Measurements from ENCODE around the gene MT1F.
A peak's percentile ranks its signal among the peaks of the same experiment; 100 is the strongest.

Gene MT1F

DNA sequence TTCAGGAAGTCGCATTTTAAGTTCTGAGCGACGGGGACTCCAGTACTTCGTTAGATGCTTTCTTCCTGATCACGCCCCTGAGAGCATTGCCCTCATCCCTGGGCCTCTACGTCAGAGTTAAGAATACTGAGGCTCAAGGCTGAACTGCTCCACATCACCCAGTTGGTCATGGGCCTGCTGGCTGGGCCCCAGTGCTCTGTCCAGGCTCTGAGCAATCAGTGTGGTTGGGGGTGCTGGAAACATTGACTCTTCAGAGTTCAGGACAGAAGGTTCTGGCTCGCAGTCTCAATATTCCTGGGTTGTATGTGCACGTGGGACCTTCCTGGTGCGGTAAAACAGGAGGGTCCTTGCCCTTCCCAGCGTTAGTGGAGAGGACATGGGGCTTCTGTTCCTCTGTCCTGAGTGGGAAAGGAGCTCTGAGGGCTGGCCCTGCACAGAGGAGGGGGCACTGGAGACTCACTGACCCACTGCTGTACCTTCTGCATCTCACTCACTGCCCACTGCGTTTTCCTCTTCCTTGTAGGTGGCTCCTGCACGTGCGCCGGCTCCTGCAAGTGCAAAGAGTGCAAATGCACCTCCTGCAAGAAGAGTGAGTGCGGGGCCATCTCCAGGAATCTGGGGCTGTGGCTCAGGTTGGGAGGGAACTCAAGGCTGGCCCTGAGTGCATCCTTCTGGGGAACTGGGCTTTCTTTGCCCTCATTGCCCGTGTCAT, 31.7 kb upstream of the MT1F start:
- no peak for DNase-seq (ENCODE audit: low read depth)

DNA sequence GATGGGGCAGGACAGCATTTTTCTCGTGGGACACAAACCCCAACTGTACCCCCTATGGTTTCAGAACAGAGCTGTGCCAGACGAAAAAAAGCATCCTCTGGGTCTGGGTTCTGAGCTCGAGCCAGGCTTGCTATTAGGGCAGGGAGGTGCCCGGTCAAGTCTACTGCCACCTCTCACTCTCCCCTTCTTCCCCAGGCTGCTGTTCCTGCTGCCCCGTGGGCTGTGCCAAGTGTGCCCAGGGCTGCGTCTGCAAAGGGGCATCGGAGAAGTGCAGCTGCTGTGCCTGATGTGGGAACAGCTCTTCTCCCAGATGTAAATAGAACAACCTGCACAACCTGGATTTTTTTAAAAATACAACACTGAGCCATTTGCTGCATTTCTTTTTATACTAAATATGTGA, 31.1 kb upstream of the MT1F start:
- no peak for DNase-seq (ENCODE audit: low read depth)

DNA sequence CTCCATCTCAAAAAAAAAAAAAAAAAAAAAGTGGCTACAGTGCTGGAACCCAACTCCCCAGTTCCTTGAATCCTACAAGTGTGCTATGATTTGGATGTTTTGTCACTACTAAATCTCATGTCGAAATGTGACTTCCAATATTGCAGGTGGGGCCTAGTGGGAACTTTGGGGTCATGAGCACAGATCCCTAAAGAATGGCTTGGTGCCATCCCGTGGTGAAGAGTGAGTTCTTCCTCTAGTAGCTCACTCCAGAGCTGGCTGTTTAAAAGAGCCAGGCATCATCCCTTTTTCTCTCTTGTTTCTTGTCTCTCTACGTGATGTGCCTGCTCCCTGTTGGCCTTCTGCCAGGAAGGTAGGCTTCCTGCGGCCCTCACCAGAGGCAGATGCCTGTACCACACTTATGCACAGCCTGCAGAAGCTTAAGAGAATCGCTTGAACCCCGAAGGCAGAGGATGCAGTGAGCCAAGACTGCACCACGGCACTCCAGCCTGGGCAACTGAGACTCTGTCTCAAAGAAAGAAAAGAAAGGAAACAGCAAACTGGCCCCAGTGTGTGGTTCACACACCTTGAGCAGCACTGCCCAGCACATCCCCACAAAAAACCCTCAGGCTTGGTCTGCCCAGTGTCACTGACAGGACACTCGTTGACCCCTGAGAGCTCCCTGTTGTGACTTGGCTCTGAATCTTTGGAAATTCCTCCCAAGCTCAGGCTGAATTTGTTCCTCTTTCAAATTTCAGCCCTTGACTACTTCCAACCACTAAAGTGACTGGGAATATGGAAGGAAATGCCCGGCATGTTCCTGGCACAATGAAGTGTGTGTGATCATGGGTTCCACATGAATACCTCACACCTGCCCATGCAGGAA, 29.0 kb upstream of the MT1F start:
- DNase-seq (ENCODE audit: low read depth), result no peak

DNA sequence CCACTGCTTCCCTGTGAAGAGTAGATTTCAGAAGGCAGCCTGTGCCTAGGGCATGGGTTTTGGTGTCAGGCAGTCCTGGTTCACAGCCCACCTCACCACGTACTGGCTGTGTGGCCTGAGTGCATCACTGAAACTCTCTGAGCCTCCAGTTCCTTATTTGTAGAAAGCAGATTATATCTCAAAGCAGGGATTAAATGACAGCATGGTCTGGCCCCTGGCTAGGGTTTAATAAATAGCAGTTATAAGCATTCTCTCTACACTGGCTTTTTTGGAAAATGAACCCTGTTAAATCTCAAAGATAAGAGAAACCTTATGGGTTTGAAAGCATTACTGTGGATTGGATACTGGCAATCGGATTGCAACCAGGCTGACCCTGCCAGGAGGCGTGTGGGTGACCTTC, 28.2 kb upstream of the MT1F start:
- no peak for DNase-seq (ENCODE audit: low read depth)

DNA sequence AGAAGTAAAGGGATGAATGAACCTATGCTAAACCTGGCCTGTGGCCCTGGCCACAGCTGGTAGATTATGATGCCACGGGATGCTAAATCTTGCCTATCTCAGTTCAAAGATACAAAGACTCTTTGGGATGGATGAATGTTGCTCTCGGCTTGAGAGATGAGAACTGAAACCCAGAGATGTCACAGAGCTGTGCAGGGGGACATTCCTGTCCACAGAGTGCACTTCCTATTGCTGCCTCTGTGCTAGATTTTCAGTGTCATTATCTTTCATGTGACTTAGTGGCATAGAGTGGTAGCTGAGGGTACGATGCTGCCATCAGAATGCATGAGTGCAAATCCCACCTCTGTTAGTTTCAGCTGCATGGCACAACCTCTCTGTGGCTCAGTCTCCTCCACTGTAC, 27.6 kb upstream of the MT1F start:
- DNase-seq (ENCODE audit: low read depth), result no peak

DNA sequence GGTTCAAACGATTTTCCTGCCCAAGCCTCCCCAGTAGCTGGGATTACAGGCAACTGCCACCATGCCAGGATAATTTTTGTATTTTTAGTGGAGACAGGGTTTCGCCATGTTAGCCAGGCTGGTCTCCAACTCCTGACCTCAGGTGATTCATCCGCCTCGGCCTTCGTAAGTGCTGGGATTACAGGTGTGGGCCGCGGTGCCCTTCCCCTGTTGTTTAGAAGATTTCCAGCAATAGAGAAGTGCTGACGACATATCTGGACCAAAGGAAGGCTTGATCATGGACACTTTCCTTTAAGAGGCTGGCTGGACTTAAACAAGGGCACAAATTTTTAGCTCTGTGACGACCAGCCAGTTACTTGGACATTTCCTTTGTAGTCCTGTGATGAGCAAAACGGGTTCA, 26.6 kb upstream of the MT1F start:
- no peak for DNase-seq (ENCODE audit: low read depth)

DNA sequence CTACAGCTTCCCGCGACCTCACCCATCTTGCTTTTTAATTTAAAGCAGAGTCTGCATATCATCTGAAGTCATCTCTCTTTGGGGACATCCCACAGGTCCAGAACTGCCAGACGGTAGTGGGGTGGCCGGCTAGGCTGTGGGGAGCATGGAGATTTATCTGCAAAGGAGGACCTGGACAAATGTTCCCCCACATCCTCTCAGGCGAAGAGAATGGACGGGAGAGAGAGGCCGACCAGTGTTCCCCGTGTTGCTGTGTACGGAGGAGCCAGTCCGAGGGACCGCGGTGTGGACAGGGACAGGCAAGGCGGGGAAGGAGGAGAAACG, 26.0 kb upstream of the MT1F start:
- no peak for DNase-seq (ENCODE audit: low read depth)

DNA sequence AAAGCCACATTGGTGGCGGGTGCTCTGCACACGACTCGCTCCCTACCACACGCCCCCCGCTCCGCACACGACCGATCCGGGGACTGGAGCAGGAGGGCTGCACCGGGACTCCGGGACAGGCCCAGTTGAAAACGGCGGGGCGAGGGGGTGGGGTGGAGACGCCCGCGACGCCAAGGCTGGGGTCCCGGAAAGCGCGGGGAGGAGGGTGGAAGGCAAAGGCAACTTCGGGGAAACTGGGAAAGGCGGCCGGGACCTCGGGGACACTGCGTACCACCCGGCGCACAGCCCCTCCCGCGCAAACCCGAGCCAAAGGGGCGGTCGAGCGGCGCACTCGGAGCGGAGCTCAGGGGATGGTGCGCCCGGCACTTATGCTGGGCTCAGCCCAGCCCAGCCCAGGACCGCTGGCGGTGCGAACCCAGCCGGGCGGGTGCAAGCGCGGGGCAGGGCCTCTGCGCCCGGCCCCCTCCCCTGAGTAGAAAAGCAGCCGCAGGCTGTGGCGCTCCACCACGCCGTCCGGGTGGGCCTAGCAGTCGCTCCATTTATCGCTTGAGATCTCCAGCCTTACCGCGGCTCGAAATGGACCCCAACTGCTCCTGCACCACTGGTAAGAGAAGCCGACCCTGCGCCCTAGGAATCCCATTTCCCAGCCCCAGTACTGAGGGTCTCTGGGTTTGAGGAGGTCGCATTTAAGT, 25.5 kb upstream of the MT1F start, which contains the start of gene MT1M:
MT1M (plus strand) TSS at position 504 of the 692 bp plus-strand sequence; CDS start at position 577, 73 bp downstream.
- DNase-seq (ENCODE audit: low read depth), result no peak

DNA sequence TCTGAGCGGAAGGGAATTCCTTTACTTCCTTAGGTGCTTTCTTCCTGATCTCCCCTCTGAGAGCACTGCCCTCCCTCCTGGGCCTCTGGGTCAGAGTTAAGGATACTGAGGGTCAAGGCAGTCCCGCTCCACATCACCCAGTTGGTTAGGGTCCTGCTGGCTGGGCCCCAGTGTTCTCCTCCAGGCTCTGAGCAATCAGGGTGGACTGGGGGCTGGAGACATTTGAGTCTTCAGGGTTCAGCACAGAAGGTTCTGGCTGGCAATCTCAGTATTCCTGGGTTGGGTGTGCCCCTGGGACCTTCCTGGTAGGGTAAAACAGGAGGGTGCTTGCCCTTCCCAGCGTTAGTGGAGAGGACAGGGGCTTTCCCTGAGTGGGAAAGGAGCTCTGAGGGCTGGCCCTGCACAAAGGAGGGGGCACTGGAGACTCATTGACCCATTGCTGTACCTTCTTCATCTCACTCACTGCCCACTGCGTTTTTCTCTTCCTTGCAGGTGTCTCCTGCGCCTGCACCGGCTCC, 24.9 kb upstream of the MT1F start:
- no peak for DNase-seq (ENCODE audit: low read depth)

DNA sequence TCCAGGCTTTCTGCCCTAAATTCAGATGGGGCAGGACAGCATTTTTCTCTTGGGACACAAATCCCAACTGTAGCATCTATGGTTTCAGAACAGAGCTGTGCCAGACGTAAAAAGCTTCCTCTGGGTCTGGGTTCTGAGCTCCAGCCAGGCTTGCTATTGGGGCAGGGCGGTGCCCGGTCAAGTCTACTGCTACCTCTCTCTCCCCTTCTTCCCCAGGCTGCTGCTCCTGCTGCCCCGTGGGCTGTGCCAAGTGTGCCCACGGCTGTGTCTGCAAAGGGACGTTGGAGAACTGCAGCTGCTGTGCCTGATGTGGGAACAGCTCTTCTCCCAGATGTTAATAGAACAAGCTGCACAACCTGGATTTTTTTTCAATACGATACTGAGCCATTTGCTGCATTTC, 24.2 kb upstream of the MT1F start:
- no peak for DNase-seq (ENCODE audit: low read depth)

DNA sequence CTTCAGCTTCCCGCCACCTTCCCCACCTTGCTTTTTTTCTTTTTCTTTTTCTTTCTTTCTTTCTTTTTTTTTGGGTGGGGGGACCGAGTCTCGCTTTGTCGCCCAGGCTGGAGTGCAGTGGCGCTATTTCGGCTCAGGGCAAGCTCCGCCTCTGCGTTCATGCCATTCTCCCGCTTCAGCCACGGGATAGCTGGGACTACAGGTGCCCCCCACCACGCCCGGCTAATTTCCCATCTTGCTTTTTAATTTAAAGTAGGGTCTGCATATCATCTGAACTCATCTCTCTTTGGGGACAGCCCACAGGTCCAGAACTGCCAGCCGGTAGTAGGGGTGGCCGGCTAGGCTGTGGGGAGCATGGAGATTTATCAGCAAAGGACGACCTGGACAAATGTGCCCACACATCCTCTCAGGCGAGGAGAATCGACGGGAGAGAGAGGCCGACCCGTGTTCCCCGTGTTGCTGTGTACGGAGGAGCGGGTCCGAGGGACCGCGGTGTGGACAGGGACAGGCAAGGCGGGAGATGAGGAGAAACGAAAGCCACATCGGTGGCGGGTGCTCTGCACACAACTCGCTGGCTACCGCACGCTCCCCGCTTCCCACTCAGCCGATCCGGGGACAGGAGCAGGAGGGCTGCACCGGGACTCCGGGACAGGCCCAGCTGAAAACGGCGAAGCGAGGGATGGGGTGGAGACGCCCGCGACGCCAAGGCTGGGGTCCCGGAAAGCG, 22.9 kb upstream of the MT1F start:
- DNase-seq (ENCODE audit: low read depth), result no peak

DNA sequence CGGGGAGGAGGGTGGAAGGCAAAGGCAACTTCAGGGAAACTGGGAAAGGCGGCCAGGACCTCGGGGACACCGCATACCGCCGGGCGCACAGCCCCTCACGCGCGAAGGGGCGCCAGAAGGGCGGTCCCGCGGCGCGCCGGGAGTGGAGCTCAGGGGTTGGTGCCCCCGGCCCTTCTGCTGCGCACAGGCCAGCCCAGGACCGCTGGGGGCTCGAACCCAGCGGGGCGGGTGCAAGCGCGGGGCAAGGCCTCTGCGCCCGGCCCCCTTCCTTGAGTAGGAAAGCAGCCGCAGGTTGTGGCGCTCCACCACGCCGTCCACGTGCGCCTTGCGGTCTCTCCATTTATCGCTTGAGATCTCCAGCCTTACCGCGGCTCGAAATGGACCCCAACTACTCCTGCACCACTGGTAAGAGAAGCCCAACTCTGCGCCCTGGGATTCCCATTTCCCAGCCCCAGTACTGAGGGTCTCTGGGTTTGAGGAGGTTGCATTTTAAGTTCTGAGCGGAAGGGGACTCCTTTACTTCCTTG, 22.3 kb upstream of the MT1F start:
- DNase-seq (ENCODE audit: low read depth), result no peak

DNA sequence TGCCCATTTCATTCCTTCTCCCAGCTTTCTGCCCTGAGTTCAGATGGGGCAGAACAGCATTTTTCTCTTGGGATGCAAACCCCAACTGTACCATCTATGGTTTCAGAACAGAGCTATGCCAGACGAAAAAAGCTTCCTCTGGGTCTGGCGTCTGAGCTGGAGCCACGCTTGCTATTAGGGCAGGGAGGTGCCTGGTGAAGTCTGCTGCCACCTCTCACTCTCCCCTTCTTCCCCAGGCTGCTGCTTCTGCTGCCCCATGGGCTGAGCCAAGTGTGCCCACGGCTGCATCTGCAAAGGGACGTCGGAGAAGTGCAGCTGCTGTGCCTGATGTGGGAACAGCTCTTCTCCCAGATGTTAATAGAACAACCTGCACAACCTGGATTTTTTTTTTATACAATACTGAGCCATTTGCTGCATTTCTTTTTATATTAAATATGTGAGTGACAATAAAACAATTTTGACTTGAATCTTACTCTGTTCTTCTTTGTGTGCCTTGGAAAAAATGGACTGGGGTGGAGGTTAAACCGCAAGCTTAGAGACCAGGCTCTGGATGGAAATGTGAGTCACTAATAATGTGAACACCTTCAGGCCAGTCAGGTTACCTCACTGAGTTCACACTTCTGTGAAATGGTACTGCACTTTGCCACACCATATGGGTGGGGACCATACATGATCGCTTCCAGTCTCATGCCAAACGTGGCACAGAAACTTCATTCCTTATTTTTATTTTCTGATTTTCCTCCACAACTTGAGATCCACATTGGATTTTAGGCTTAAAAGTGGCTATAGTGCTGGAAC, 20.9 kb upstream of the MT1F start:
- DNase-seq (ENCODE audit: low read depth), result no peak

DNA sequence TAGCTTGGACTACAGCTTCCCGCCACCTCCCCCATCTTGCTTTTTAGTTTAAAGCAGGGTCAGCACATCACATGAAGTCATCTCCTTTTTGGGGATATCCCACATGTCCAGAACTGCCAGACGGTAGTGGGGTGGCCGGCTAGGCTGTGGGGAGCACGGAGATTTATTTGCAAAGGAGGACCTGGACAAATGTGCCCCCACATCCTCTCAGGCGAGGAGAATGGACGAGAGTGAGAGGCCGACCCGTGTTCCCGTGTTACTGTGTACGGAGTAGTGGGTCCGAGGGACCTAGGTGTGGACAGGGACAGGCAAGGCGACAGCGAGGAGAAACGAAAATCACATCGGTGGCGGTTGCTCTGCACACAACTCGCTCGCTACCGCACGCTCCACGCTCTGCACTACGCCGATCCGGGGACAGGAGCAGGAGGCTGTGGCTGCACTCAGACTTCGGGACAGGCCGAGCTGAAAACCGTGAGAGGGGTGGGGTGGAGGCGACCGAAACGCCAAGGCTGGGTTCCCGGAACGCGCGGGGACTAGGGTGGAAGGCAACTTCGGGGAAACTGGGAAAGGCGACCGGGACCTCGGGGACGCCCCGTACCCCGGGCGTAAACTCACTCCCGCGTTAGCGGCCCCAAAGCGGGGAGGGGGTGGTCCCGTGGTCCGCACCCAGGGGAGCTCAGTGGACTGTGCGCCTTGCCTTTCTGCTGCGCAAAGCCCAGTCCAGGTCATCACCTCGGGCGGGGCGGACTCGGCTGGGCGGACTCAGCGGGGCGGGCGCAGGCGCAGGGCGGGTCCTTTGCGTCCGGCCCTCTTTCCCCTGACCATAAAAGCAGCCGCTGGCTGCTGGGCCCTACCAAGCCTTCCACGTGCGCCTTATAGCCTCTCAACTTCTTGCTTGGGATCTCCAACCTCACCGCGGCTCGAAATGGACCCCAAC, 19.7 kb upstream of the MT1F start, which contains the start of gene MT1A:
MT1A (plus strand) TSS at position 853 of the 937 bp plus-strand sequence; CDS start at position 926, 73 bp downstream.
- no peak for DNase-seq (ENCODE audit: low read depth)

DNA sequence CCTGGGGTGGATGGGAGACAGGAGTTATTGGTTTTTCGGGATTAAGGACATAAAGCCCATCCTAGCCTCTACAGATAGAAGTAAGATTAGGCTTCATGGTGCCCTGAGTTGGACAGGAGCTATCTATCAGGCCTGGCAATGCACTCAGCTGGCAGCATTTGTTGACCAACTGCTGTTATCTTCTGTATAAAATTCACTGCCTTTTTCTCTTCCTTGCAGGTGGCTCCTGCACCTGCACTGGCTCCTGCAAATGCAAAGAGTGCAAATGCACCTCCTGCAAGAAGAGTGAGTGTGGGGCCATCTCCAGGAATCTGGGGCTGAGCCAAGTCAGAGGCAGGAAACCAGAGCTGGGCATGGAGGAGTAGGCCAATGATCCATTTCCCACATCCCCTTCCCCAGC, 18.7 kb upstream of the MT1F start:
- DNase-seq (ENCODE audit: low read depth), result no peak

DNA sequence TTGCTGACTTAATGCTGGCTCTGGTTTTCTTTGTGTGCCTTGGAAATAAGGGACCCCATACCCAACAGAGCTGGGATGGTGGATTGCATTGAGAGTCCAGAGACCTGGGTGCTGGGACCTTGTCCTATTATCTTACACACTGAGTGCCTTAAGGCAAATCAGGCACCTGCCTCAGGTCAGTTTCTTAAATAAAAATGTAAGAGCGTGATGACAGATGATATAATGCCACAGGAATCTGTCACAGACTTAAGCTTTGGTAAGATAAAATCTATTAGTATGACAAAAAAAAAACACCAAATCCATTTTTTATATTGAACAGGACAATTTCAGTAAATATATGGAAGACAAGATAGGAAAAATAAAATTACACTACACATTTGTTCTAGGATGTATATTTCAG, 17.7 kb upstream of the MT1F start:
- DNase-seq (ENCODE audit: low read depth), result no peak

DNA sequence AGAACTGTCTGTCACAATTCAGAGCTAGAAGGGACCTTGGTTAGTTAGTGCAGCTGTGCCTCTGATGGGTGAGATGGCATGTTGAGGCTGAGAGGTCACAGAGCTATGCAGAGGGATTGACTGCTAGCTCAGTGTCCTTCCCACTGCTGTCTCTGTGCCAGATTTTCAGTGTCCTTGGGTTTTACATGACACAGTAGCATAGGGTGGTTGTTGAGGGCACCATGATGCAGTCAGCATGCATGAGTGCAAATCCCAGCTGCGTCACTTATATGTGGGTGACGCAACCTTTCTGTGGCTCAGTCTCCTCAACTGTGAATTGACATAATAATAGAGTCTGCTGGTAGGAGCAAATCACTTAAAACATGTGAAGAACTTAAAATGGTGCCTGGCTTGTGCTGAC, 16.6 kb upstream of the MT1F start:
- DNase-seq (ENCODE audit: low read depth), result no peak

DNA sequence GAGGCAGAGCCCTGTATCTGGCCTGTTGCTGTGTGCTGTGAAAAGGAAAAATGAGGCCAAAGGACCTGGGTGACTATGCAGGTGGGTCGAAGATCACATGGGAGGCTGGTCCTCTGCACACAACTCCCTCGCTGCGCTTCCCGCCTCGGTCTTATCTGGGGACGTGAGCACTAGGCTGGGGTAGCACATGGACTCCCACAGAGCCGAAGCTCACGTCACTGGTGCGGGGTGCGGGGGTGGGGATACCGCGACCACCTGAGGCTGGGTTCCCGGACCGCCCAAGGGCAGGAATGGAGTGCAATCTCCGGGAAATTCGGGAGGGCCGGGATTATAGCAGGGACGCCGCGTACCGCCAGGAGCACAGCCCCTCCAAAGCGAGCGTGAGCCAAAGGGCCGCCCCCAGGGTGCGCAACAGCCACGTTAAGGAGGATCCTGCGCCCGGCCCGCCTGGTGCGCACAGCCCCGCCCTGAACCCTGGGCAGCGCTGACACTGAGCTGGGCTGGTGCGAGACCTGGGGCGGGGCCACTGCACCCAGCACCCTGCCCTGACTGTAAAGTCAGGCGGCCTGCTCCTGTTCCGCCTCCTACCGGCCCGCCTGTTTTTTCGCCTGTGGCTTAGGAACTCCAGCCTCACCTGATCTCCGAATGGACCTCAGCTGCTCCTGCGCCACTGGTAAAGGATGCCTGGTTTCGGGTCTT, 14.5 kb upstream of the MT1F start:
- DNase-seq (ENCODE audit: low read depth), result peak; percentile 69

DNA sequence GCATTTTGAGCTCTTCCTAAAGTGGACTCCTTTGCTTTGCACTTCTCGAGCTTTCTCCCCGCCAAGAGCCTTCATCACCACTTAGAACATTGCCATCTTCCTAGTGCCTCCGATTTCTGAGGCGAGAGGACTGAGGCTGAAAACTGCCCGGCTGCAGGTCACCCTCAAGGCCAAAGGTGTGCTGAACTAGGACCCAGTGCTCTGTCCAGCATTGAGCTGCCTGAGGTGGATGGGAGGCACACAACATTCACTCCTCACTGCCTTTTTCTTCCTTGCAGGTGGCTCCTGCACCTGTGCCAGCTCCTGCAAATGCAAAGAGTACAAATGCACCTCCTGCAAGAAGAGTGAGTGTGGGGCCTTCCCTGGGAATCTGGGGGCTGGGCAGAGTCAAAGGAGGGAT, 13.9 kb upstream of the MT1F start:
- DNase-seq (ENCODE audit: low read depth), result no peak
